Ascending aorta (tissue), 2 donors: Measurements from ENCODE around the gene POLR1E. TPM values are rescaled to one million over a fixed set of nuclear protein-coding genes. Genes with fewer than 3 reads are reported as not detected.

Experiments used
- DNase-seq, 2 donors: peaks; one replicate each; pipeline ENCODE4 v3.0.0-alpha.2; 2019; ENCODE audit warnings: low spot score in 2 of 2
- H3K27ac ChIP-seq, 2 donors: fragments of 200-600 bp; sonication (generic); one replicate each; pipeline ENCODE4 v1.5.1; 2016 to 2017; ENCODE audit warnings: mild to moderate bottlenecking in 1 of 2
- H3K27me3 ChIP-seq: fragments of 200-600 bp; sonication (generic); one replicate; pipeline ENCODE4 v1.5.1; 2017
- H3K36me3 ChIP-seq, 2 donors: fragments of 200-600 bp; sonication (generic); one replicate each; pipeline ENCODE4 v1.5.1; 2016
- H3K4me1 ChIP-seq, 2 donors: fragments of 200-600 bp; sonication (generic); one replicate each; pipeline ENCODE4 v1.5.1; 2016 to 2017; ENCODE audit warnings: mild to moderate bottlenecking in 1 of 2
- H3K4me3 ChIP-seq, 2 donors: fragments of 200-600 bp; sonication (generic); one replicate each; pipeline ENCODE4 v1.5.1; 2016 to 2017; ENCODE audit warnings: mild to moderate bottlenecking in 1 of 2
- H3K9me3 ChIP-seq, 2 donors: fragments of 200-600 bp; sonication (generic); one replicate each; pipeline ENCODE4 v1.5.1; 2016
- intact Hi-C: fragments of 100-400 bp; cut with DNase I; formaldehyde crosslinking; loops from one replicate; pipeline ENCODE4 v1.15.1; 2023
- total RNA-seq: library from RNA; depleted of rRNA; stranded (reverse); fragments of >200 nt; gene quantifications from one replicate; pipeline ENCODE4 v1.1.0, GENCODE V29; 2016
- TF ChIP-seq, protein P1 (sequence below), 3 experiments: fragments of 200-600 bp in 2 of 3; fragments of 450-650 bp in 1 of 3; sonication (generic) in 2 of 3; IDR thresholded peaks; one replicate each; pipeline ENCODE4 v1.5.1; 2016 to 2019; ENCODE audit warnings: antibody characterized with exemption in 3 of 3, mild to moderate bottlenecking in 1 of 3, moderate library complexity in 1 of 3

The POLR1E gene
- total RNA-seq, 1 donor from 2014 or later, result 18.0 TPM

- H3K36me3 ChIP-seq, result peaks cover 48 to 65% of the 10 kb centered on the region in 2 donors
- intact Hi-C loops, result no loop called here
Observed at GRCh38 chr9:37498457-37498856, 12.7 kb downstream of the POLR1E start.

GRCh38 chr9:37499297-37499696 lies 13.5 kb downstream of the POLR1E start:
- Histone ChIP-seq H3K27ac (no peak overlapping the region), H3K27me3 (no peaks in the 10 kb centered on the region), H3K36me3 (peaks cover 48 to 66% of the 10 kb centered on the region in 2 donors), H3K4me1 (peaks cover 4 to 9% of the 10 kb centered on the region in 2 donors), H3K9me3 (no peaks in the 10 kb centered on the region), H3K4me3 (no peak overlapping the region)
- no peak for DNase-seq
- TF ChIP-seq, protein P1, sequence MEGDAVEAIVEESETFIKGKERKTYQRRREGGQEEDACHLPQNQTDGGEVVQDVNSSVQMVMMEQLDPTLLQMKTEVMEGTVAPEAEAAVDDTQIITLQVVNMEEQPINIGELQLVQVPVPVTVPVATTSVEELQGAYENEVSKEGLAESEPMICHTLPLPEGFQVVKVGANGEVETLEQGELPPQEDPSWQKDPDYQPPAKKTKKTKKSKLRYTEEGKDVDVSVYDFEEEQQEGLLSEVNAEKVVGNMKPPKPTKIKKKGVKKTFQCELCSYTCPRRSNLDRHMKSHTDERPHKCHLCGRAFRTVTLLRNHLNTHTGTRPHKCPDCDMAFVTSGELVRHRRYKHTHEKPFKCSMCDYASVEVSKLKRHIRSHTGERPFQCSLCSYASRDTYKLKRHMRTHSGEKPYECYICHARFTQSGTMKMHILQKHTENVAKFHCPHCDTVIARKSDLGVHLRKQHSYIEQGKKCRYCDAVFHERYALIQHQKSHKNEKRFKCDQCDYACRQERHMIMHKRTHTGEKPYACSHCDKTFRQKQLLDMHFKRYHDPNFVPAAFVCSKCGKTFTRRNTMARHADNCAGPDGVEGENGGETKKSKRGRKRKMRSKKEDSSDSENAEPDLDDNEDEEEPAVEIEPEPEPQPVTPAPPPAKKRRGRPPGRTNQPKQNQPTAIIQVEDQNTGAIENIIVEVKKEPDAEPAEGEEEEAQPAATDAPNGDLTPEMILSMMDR (IDR thresholded peaks at IDR 0.05), result no peak
- intact Hi-C loops, result no loop called here

More at GRCh38 chr9:37498457-37498856, 12.7 kb downstream of the POLR1E start:
- H3K27ac ChIP-seq, result no peak overlapping the region
- TF ChIP-seq, protein P1 (IDR thresholded peaks at IDR 0.05), result no peak
- peaks cover 4 to 9% of the 10 kb centered on the region in 2 donors for H3K4me1 ChIP-seq
- no peaks in the 10 kb centered on the region for H3K27me3 ChIP-seq
- no peak for DNase-seq
- no peak overlapping the region for H3K4me3 ChIP-seq
- no peaks in the 10 kb centered on the region for H3K9me3 ChIP-seq

GRCh38 chr9:37501957-37502596 lies 16.3 kb downstream of the POLR1E start:
- intact Hi-C loops, result no loop called here
- DNase-seq, result no peak
- no peaks in the 10 kb centered on the region for H3K4me1 ChIP-seq
- TF ChIP-seq, protein P1 (IDR thresholded peaks at IDR 0.05), result no peak
- H3K9me3 ChIP-seq, result no peaks in the 10 kb centered on the region
- H3K4me3 ChIP-seq, result no peak overlapping the region
- peaks cover 48 to 74% of the 10 kb centered on the region in 2 donors for H3K36me3 ChIP-seq
- H3K27me3 ChIP-seq, result no peaks in the 10 kb centered on the region
- H3K27ac ChIP-seq, result no peak overlapping the region

GRCh38 chr9:37503736-37504135 lies 18.0 kb downstream of the POLR1E start:
- DNase-seq, result no peak
- TF ChIP-seq, protein P1 (IDR thresholded peaks at IDR 0.05), result no peak
- peaks cover 46 to 70% of the 10 kb centered on the region in 2 donors for H3K36me3 ChIP-seq
- H3K4me3 ChIP-seq, result no peak overlapping the region
- intact Hi-C loops, result no loop called here
- no peaks in the 10 kb centered on the region for H3K9me3 ChIP-seq
- H3K27ac ChIP-seq, result no peak overlapping the region
- no peaks in the 10 kb centered on the region for H3K4me1 ChIP-seq
- no peaks in the 10 kb centered on the region for H3K27me3 ChIP-seq

- Histone ChIP-seq H3K9me3 (no peaks in the 10 kb centered on the region), H3K4me3 (no peak overlapping the region), H3K27ac (no peak overlapping the region), H3K36me3 (peaks cover 40 to 61% of the 10 kb centered on the region in 2 donors), H3K4me1 (no peaks in the 10 kb centered on the region), H3K27me3 (no peaks in the 10 kb centered on the region)
- no peak for DNase-seq
- TF ChIP-seq, protein P1 (IDR thresholded peaks at IDR 0.05), result no peak
- intact Hi-C loops, result no loop called here
Observed at GRCh38 chr9:37504605-37505004, 18.9 kb downstream of the POLR1E start.
